Neural crest cell (in vitro differentiated cells): ENCODE results near the gene ACTR6. TPM values are rescaled to one million over a fixed set of nuclear protein-coding genes. Genes with fewer than 3 reads are reported as not detected.
"Not testable (repeated sequence)": the region's sequence is repeated elsewhere in the genome, so short reads cannot be mapped to it uniquely, and the experiment has no call there.

ENCODE experiments used
- DNase-seq: peaks from one replicate; pipeline ENCODE4 v3.0.0; 2021; ENCODE audit warnings: low read depth, mixed read lengths, low spot score
- H3K27ac Mint-ChIP-seq: one replicate; pipeline ENCODE4 v1.8.0; 2021; ENCODE audit warnings: mild to moderate bottlenecking, mixed read lengths; ENCODE audit not compliant: unreplicated experiment
- H3K27me3 Mint-ChIP-seq: 2 replicates; pipeline ENCODE4 v1.8.0; 2021; ENCODE audit warnings: low read depth, mild to moderate bottlenecking, mixed read lengths
- H3K36me3 Mint-ChIP-seq: 2 replicates; pipeline ENCODE4 v1.8.0; 2021; ENCODE audit warnings: low read depth, mild to moderate bottlenecking, mixed read lengths
- H3K4me1 Mint-ChIP-seq: 2 replicates; pipeline ENCODE4 v1.8.0; 2021; ENCODE audit warnings: mixed read lengths
- H3K4me3 Mint-ChIP-seq: one replicate; pipeline ENCODE4 v1.8.0; 2021; ENCODE audit warnings: mild to moderate bottlenecking, mixed read lengths
- H3K9me3 Mint-ChIP-seq: 2 replicates; pipeline ENCODE4 v1.8.0; 2021; ENCODE audit warnings: mixed read lengths
- CTCF ChIP-seq: fragments of 200-600 bp; sonication (generic); conservative IDR thresholded peaks from 2 replicates; pipeline ENCODE4 v1.5.0; 2021; ENCODE audit warnings: antibody characterized with exemption, mild to moderate bottlenecking
- total RNA-seq: library from RNA; stranded (reverse); gene quantifications from 2 replicates; pipeline ENCODE4 v1.2.1, GENCODE V29; 2021

The ACTR6 gene
- total RNA-seq, 1 donor from 2014 or later: 36.3 TPM

GRCh38 chr12:100173111-100173510 is 27.5 kb upstream of the ACTR6 start:
- Mint-ChIP-seq H3K4me3 (no peak overlapping the region), H3K4me1 (peaks cover 3% of the 10 kb centered on the region), H3K36me3 (no peaks in the 10 kb centered on the region), H3K9me3 (no peaks in the 10 kb centered on the region), H3K27me3 (no peaks in the 10 kb centered on the region), H3K27ac (no peak overlapping the region)
- no peak for DNase-seq
- no peak for TF ChIP-seq CTCF

GRCh38 chr12:100174495-100174894 is 26.1 kb upstream of the ACTR6 start:
- H3K27me3 Mint-ChIP-seq: no peaks in the 10 kb centered on the region
- no peak for TF ChIP-seq CTCF
- H3K4me3 Mint-ChIP-seq: no peak overlapping the region
- H3K4me1 Mint-ChIP-seq: peaks cover 3% of the 10 kb centered on the region
- DNase-seq: no peak
- no peaks in the 10 kb centered on the region for H3K9me3 Mint-ChIP-seq
- H3K27ac Mint-ChIP-seq: no peak overlapping the region
- H3K36me3 Mint-ChIP-seq: no peaks in the 10 kb centered on the region

- DNase-seq, H3K4me1 Mint-ChIP-seq, H3K9me3 Mint-ChIP-seq, H3K4me3 Mint-ChIP-seq, H3K36me3 Mint-ChIP-seq, H3K27ac Mint-ChIP-seq, H3K27me3 Mint-ChIP-seq: not testable (repeated sequence)
Measured at GRCh38 chr12:100176493-100176892, 24.1 kb upstream of the ACTR6 start.

- Mint-ChIP-seq H3K36me3 (no peaks in the 10 kb centered on the region), H3K27ac (no peak overlapping the region), H3K27me3 (no peaks in the 10 kb centered on the region), H3K4me1 (no peaks in the 10 kb centered on the region), H3K4me3 (no peak overlapping the region), H3K9me3 (no peaks in the 10 kb centered on the region)
- DNase-seq: no peak
- no peak for TF ChIP-seq CTCF
Measured at GRCh38 chr12:100179252-100179651, 21.4 kb upstream of the ACTR6 start.

- Mint-ChIP-seq H3K4me3 (no peak overlapping the region), H3K27me3 (no peaks in the 10 kb centered on the region), H3K27ac (no peak overlapping the region), H3K9me3 (no peaks in the 10 kb centered on the region), H3K36me3 (no peaks in the 10 kb centered on the region), H3K4me1 (no peaks in the 10 kb centered on the region)
- no peak for TF ChIP-seq CTCF
- DNase-seq: no peak
Measured at GRCh38 chr12:100184549-100185145, 16.0 kb upstream of the ACTR6 start.

GRCh38 chr12:100185361-100185894 is 15.2 kb upstream of the ACTR6 start:
- no peak for TF ChIP-seq CTCF
- H3K9me3 Mint-ChIP-seq: no peaks in the 10 kb centered on the region
- H3K4me3 Mint-ChIP-seq: no peak overlapping the region
- no peaks in the 10 kb centered on the region for H3K4me1 Mint-ChIP-seq
- H3K27me3 Mint-ChIP-seq: no peaks in the 10 kb centered on the region
- H3K36me3 Mint-ChIP-seq: no peaks in the 10 kb centered on the region
- DNase-seq: no peak
- H3K27ac Mint-ChIP-seq: no peak overlapping the region
